Stimulated activated CD8-positive, alpha-beta memory T cell treated with anti-CD3 and anti-CD28 coated beads, Interleukin-15, amount 100 ng/mL, for 48 hours (primary cell): ENCODE data around the gene GRIN3A.
"Not testable (repeated sequence)": the region's sequence is repeated elsewhere in the genome, so short reads cannot be mapped to it uniquely, and the experiment has no call there.

Experiments used
- DNase-seq, 2 donors: peaks; one replicate each; pipeline ENCODE4 v3.0.0-alpha.2; 2020; ENCODE audit warnings: low read depth in 2 of 2

The GRIN3A gene

DNA sequence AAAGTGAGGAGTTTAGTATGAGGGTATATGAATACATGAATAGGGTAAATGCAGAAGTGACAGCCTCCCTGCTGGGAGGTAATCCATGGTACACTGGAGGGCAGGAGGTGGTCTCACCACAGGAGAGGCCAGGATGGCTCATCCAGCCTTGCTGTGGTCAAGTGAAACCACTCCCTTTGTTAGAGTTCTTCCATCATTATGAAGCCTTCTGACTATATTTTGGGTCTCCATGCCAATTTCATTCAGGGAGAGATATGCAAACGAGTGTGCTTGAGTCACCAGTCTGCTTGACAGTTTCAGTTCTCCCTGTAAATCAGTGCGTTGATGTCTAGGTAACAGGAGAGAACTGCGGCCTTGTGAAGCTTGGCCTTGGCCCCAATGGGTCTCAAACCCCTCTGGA is 160.1 kb downstream of the GRIN3A start:
- DNase-seq: no peak

DNA sequence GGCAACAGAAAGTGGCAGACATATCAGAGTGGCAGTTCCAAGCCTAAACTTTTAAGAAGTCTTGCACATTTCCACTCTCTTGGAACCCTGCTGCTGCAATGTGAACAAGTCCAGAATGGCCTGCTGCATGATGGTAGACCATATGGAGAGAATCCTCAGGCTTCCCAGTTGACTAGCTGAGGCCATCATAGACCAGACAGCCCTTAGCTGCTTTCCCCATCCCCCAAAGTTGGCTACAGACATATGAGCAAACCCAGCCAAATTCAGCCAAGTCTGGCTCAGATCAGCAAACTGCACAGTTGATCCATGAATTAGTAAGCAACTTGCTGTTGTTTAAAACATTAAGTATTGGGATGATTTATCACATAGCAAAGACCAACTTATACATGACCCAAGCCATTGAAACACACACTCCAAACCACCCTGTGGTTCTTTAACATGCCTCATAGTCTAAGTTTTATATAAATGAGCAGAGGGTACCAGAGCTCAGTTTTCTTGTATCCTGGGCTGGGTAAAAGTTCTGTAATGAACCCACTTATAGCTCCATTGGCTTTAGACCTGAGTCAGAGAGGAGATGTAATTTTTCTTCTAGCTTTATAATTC is 163.6 kb downstream of the GRIN3A start:
- DNase-seq: no peak

DNA sequence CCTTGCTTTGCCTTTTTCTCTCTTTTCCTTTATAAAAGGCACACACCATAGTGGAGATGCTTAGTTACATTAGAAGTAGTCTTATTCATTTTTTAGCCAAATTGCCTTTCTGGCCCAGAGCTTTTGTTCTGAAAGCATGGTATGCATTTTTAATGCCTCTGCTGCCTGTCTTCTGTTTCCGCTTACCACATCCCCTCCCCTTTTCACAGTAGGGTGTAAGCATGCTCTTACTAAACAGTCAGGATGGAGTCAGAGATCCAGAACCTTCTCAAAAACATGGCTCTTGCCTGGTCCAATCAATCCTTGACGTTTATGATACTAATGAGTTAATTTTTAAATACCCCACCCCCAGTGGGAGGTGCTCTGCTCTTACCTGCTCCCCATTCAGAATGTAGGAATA is 166.1 kb downstream of the GRIN3A start:
- DNase-seq: no peak

DNA sequence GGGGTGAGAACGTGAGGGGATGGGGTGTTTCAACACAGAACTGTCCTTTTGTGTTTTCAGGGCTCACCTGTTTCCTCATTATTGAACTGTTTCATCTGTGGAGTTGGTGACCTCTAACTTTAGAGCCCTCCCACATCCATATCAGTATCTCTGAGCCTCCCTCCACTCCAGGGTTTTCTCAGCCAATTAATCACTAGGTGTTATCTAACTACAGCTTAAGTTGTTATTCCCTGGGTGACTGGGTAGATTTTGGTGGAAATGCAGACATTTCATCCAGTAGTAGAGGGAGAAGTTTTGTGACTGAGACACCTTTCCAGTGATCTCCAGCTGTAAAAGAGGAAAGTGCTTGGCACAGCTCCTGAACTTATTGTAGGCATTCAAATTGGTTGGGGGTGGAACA is 167.3 kb downstream of the GRIN3A start:
- no peak for DNase-seq

DNA sequence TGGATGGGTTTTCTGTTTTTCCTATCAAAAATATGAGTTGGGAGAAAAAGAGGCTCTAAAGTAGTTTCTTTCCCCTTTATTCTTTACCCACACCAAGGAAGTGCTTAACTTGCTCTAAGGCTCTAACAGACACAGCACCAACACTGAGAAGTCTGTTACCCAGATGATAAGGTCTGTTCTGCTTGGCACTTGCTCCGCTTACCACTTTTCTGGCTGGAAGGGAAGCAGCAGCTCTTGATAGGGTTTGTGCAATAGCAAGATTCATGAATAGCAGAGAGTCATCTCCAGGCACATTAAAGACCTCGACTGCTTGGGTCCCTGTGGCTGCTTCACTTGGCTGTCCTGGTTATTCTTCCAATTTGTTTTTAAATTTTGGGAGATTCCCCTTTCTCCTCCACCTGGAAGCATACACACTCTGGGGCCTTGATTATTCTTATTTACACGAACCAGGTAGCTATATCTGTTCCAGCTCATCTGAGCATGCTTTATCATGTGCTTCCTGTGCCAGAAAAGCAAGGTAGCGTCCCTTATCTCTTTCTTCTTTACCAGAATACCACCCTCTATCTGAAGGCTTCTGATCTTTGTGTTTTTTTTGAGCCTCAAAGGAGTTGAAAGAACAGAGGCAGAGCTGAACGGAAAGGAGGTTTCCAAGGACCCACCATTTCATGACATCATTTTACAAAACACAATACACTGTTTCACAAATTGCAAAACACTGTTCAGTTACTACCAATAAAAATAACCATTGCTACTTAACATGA is 168.5 kb downstream of the GRIN3A start:
- no peak for DNase-seq

DNA sequence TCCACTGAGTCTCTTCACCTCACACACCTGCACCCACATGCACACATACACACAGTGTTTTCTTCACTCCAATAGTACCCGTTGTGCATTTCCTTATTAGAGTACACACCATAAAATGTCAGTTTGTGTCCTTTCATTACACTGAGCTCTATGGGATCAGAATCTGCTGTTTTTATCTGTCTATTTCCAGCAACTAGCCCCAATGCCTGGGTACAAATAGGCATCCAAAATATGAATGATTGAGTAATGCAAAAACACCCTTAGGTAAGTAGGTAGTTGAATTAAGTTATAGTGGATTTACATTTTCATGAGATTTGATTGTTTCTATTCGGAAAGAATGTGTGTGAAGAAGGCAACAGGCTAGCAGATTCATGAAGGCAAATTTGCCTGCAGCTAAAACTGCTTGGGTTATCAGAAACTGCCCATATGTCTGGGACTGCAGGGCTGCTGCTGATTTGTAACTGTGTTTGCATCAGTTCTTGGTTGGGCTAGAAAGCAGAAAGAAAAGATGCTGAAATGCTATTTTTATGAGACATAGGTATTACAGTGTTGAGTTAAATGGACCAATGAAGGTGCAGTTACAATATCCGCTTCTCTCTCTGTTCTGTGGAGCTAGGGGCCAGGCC is 170.6 kb downstream of the GRIN3A start:
- DNase-seq: no peak

DNA sequence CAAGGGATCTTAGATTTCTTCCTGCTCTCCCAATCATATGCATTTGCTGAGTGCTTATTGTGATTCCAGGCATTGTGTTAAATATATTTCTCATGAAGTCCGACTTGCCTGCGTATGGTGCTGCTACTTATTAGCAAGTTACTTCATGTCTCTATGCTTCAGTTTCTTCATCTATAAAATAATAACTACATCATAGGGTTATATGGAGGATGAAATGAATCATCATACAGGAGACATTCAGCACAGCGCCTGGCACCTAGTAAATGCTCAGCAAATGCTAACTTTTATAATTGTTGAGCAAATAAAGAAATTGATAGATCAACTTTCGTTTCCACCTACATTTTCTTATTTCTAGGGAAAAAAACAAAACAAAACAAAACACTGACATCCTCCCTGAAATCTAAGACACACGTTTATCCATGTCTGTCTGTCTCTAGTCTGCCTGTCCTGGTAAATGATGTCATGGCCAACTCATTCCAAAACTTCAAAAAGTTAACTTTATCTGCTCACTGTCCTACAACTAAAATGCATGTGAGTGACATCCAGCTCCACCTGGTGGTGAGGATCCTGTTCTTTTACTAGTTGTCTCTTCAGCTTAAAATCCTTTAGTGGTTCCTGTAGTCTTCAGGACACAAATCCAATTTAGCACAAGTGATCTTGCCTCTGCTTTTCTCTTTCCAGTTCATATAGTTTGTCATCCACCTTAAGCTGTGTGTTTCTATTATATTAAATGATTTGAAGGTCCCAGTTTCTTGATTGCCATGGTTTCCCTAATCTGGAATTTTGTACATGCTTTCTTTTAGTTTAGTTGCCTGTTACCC is 171.3 kb downstream of the GRIN3A start:
- DNase-seq: no peak

DNA sequence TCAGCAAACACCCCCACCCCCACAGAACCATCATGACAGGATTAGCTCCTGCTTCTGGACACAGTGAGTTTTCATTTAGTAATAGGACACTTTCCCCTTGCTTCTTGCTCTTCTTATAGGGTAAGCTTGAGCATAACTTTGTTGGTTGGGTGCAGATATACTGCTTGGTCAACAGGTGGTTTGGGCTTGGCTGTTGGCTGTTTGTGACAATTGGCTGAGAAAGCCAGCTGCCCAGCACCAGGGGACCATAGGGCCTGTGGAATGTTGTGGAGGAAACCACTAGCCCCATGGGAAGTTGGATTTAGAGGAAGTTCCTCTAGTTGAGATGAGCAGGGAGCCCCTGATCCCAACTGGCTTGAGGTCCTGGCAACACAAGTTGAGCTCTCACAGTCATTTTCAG is 174.2 kb downstream of the GRIN3A start:
- DNase-seq: no peak

DNA sequence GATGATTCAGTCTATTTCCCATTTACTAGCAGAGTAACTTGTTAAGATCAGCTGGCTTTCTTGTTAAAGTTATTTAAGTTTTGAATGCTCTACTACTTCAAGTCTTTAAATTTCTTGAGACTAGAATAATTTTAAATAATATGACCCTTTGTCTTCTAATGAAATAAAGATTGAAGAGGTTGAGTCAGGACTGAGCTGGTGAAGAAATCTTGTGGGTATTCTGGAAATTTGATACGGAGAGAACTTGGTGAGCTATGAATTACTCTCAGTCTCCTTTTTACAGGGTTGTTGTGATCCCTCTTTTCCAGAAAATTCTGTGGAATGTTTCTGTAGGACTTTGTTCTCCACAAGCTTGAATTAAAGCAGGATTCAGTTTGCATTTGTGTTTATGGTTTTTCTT is 175.5 kb downstream of the GRIN3A start:
- no peak for DNase-seq

DNA sequence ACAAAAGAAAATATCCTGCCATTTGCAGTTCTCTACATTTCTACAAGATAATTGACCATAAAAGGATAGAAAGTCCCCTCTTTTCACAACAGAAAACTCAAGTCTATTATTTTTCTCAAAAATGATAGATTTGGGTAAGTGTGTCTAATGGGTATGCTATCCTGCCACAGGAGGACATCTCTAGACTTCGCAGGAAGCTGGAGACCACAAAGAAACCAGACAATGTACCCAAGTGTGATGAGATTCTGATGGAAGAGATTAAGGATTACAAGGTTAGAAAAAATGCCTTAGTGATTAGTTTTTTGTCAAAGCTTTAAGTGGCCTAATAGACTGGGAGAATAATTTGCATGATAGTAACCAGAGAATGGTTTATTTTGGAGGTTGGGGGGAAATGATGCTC is 176.7 kb downstream of the GRIN3A start:
- DNase-seq: no peak

DNA sequence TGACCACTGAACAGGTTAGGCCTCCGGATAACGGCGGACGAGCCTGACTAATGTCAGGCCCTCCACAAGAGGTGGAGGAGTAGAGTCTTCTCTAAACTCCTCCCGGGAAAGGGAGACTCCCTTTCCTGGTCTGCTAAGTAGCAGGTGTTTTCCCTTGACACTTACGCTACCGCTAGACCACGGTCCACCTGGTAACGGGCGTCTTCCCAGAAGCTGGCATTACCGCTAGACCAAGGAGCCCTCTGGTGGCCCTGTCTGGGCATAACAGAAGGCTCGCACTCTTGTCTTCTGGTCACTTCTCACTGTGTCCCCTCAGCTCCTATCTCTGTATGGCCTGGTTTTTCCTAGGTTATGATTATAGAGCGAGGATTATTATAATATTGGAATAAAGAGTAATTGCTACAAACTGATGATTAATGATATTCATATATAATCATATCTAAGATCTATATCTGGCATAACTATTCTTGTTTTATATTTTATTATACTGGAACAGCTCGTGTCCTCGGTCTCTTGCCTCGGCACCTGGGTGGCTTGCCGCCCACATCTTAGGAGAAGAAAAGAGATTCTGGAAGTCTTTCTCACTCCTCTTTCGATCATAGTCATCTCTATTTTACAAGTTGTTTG is 188.9 kb downstream of the GRIN3A start:
- not testable (repeated sequence) for DNase-seq

DNA sequence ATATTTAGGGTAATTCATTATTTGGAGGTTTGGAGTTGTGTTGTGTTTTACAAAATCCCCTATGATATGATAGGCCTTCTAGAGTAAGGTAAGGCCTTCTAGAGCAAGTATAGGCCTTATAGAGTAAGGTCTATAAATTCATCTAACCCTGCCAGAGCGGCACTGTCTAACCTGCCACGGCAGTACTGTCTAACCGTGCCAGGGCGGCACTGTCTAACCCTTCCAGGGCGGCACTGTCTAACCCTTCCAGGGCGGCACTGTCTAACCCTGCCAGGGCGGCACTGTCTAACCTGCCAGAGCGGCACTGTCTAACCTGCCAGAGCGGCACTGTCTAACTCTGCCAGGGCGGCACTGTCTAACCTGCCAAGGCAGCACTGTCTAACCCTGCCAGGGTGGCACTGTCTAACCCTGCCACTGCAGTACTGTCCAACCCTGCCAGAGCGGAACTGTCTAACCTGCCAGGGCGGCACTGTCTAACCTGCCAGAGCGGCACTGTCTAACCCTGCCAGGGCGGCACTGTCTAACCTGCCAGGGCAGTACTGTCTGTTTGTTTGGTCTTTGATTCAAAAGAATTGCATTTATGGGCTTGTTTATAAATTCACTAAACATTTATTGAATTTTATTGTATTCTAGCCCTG is 195.2 kb downstream of the GRIN3A start:
- DNase-seq: no peak

DNA sequence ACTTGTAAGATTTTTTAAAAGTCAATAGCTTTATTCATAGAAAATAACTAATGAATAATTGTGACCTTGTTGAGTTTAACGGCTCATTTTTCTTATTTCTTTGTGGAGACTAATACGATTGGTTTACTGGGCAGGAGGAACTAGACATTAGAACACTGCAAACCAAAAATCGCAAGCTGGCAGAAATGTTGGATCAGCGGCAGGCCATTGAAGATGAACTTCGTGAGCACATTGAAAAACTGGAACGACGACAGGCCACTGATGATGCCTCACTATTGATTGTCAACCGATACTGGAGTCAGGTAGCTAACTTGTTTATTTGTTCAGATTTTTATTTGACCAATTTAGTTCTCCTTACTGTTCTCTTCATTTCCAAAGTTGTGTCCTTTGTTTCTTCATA is 198.4 kb downstream of the GRIN3A start:
- DNase-seq: no peak

DNA sequence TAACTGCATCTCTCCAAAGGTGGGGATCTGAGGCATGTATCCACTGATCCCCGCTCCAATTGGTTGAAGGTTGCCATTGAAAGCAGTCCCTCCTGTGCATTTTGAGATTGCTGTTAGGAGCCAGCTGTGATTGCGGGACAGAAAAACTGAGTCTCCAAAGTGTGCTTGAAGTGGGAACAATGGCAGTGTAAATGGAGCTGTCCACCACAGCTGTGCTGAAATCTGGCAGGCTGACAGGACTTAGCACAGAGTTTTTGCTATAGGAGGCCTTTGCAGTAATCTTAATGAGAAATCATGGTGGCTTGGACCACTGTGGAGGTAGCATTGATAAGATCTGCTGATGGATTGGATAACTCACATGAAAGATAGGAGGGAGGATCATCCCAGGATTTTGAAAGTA is 201.5 kb downstream of the GRIN3A start:
- DNase-seq: no peak

DNA sequence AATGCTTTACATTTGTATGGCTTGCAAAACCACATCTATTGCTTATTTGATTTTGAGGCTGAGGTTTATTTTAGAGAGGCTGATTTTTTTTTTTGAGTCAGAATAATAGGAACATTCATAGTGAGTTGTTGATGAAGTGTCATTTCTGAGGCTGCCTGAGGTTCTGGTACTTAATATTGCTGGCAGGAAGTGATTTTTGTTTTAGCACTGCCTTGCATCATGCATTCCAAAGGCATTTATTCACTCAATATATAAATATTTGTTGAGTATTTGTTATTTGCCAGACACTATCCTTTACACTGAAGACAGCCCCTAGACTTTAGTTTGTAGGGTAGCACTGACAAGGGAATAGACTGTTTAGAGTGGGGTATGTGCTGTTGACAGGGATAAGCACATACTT is 202.1 kb downstream of the GRIN3A start:
- DNase-seq: no peak

DNA sequence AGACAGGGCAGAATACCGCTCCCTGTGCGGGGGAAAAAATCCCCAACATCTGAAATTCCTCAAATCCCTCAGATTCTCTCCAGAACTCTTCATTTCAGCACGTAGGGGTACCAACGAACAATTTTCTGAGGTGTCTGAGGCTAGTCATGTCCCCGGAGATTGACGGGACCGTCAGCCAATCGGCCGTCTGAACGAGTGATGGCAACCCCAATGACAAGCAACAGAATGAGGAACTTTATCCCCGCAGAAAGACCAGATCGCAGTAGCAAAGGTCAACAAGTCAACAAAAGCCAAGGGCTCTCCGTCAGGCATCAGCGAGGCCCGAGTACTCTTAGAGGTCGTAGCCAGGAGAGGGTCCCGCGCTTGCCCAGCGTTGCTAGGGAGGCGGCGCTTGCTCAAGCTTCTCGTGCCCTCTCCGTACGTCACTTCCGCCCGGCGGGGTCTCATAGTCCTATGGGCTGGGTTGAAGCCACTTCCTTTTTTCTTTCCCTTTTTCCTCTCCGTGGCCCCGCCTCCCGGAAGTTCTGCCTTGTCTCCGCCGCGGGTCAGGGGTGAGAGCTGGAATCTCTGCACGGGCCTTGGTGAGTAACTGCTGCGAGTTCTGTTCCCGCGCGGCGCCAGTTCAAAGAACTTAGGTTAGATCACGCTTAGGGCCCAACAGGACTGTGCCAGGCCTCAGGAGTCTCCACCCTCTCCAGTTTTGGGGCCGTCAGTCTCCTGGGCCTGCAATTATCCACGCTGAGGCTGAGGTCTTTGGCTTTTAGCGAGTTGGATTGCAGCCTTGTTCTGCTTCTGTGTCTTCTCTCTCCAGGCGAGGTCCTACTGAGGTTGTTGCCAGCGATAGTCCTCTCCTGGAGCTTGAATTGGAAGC is 204.9 kb downstream of the GRIN3A start, which contains the start of gene RNF20:
RNF20 (plus strand) TSS at position 520 of the 871 bp plus-strand sequence. CDS start 1,571 bp downstream, outside the sequence.
- DNase-seq: peak; percentile 96 to 97

DNA sequence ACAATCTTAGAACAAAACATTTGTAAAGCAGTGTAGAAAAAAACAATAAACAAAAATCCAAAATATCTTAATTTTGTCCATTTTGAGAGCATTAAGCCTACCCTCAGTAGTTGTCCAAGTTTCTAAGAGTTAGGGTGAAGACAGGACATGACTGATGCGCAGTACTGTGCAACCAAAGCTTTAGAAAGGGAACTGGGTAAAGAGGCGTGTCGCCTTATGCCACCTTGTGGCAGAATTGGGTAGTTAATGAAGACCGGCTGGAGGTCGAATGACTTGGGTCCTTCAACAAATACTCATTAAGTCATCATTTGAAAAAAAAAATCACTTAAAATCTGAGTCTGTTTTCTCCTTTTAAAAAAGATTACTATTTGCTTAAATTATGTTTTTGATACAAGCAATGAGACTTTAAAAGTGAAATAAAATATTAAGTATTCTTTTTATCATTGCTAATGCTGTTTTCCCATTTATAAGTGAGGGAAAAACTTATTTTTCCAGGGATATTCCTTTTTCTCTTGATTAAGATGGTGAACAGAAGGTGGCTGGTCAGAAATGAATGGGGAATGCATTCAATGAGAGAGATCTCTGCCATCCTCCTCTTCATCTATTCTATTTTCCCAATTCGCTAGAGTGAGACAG is 208.3 kb downstream of the GRIN3A start:
- DNase-seq: peak; percentile 41 to 55

DNA sequence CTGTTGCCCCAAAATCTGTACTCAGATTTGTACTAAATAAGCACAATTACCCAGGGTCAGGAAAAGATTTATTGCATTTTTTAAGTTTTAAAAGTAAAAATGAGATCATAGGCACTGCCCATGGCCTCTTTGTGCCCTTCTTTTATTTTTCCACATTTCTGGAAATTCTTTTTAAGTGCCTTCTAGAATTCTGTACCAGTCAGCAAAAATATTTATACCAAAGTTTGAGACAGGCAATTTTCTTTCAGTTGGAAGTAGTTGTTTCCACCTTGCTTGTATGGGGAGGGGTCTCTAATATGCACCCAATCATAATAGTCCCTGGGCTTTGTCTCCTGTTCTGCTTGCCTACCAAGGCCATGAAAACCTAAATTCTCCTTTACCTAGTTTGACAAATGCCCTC is 210.4 kb downstream of the GRIN3A start:
- no peak for DNase-seq

DNA sequence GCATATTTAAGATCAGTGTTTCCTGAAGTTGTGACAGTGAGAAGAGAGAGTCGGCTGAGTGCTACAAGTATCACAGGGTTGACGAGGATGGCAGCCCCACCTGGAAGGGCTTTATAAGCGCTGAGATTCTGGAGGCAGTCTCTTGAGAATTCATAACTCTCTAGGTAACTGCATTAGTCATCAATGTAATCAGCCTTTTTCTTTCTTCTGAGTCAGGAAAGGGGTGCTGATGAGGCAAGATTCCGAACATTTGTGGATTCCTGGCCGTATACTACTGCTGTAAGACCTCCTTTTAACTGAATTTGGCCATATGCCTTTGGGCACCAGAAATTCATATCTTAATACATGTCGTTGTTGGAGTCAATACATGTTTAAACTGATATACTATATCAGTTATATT is 211.4 kb downstream of the GRIN3A start:
- DNase-seq: no peak

DNA sequence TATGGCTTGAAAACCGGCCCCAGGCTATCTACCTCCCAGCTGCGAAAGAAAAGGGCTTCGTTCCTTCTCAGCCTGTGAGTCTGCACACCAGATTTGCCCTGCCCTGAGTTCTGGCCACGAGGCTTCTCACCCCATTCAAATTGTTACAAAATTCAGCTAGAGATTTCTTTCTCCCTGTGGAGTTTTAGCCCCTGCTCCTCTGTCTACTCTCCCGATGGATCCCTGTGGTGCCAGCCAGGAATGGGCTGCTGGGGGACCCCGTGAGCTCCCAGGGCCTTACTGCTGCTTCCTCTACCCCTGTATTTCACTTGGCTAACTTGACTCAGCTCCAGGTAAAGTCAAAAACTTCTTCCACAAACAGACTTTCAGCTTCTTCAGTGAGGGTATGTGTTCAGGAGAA is 214.1 kb downstream of the GRIN3A start:
- no peak for DNase-seq
